MG63 (cell line): Measurements from ENCODE around the gene STAG3. TPM values are rescaled to one million over a fixed set of nuclear protein-coding genes. Genes with fewer than 3 reads are reported as not detected.
"Not testable (repeated sequence)": the region's sequence is repeated elsewhere in the genome, so short reads cannot be mapped to it uniquely, and the experiment has no call there.

Experiments
- DNase-seq: peaks from one replicate; pipeline ENCODE4 v3.0.0-alpha.2; 2020
- H3K27me3 ChIP-seq: fragments of 250-450 bp; sonication (Bioruptor Pico); 2 replicates; pipeline ENCODE4 v1.5.1; 2020; ENCODE audit warnings: mild to moderate bottlenecking, moderate library complexity
- H3K36me3 ChIP-seq: fragments of 250-450 bp; sonication (Bioruptor Pico); 2 replicates; pipeline ENCODE4 v1.5.1; 2020; ENCODE audit warnings: mild to moderate bottlenecking, moderate library complexity
- H3K4me3 ChIP-seq: fragments of 250-450 bp; sonication (Bioruptor Pico); 2 replicates; pipeline ENCODE4 v1.5.1; 2020; ENCODE audit warnings: mild to moderate bottlenecking, moderate library complexity
- H3K9me3 ChIP-seq: fragments of 250-450 bp; sonication (Bioruptor Pico); 2 replicates; pipeline ENCODE4 v1.5.1; 2020; ENCODE audit warnings: mild to moderate bottlenecking, moderate library complexity
- total RNA-seq: library from RNA; depleted of rRNA; stranded (reverse); fragments of >200 nt; shearing (Covaris generic); gene quantifications from 2 replicates; pipeline ENCODE4 v1.2.3, GENCODE V29; 2014; ENCODE audit warnings: low replicate concordance; rRNA removed

Gene STAG3, protein sequence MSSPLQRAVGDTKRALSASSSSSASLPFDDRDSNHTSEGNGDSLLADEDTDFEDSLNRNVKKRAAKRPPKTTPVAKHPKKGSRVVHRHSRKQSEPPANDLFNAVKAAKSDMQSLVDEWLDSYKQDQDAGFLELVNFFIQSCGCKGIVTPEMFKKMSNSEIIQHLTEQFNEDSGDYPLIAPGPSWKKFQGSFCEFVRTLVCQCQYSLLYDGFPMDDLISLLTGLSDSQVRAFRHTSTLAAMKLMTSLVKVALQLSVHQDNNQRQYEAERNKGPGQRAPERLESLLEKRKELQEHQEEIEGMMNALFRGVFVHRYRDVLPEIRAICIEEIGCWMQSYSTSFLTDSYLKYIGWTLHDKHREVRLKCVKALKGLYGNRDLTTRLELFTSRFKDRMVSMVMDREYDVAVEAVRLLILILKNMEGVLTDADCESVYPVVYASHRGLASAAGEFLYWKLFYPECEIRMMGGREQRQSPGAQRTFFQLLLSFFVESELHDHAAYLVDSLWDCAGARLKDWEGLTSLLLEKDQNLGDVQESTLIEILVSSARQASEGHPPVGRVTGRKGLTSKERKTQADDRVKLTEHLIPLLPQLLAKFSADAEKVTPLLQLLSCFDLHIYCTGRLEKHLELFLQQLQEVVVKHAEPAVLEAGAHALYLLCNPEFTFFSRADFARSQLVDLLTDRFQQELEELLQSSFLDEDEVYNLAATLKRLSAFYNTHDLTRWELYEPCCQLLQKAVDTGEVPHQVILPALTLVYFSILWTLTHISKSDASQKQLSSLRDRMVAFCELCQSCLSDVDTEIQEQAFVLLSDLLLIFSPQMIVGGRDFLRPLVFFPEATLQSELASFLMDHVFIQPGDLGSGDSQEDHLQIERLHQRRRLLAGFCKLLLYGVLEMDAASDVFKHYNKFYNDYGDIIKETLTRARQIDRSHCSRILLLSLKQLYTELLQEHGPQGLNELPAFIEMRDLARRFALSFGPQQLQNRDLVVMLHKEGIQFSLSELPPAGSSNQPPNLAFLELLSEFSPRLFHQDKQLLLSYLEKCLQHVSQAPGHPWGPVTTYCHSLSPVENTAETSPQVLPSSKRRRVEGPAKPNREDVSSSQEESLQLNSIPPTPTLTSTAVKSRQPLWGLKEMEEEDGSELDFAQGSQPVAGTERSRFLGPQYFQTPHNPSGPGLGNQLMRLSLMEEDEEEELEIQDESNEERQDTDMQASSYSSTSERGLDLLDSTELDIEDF
- total RNA-seq, result 0.13 TPM in 1 of 2 replicates, not detected in the other

GRCh38 chr7:100177045-100178001 is at the start of gene STAG3, which contains the start of gene GPC2:
Gene STAG3 (plus strand): TSS chr7:100177918. CDS start chr7:100180557, 2,639 bp downstream.
Gene GPC2 (minus strand): TSS chr7:100177381. CDS start chr7:100177199, 182 bp downstream.
- DNase-seq, result peak; percentile 87
- H3K36me3 ChIP-seq, result no peaks in the 10 kb centered on the region
- H3K4me3 ChIP-seq, result peak within 1 kb of the TSS; percentile 52
- H3K9me3 ChIP-seq, result no peaks in the 10 kb centered on the region
- H3K27me3 ChIP-seq, result no peaks in the 10 kb centered on the region

DNA sequence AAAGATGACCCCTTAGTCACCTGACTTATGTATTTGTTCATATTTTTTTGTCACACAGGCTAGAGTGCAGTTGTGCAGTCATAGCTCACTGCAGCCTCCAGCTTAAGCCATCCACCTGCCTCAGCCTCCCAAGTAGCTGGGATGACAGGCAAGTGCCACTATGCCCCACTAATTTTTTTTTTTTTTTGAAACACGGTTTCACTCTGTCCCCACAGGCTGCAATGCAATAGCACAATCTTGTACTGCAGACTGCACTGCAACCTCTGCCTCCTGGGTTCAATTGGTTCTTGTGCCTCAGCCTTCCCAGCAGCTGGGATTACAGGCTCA is 49.1 kb upstream of the STAG3 start:
- Histone ChIP-seq H3K9me3 (no peaks in the 10 kb centered on the region), H3K27me3 (no peaks in the 10 kb centered on the region)

DNA sequence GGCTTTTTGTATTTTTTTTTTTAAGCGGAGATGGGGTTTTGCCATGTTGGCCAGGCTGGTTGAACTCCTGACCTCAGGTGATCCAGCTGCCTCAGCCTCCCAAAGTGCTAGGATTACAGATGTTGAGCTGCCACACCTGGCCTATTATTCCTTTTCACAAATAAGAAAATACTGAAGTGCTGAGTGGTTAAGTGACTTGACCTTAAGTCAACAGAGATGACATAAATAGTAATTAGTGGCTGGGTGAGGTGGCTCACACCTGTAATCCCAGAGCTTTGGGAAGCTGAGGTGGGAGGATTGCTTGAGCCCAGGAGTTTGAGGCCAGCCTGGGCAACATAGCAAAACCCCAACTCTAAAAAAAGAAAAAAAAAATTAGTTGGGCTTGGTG is 47.5 kb upstream of the STAG3 start:
- not testable (repeated sequence) for H3K36me3 ChIP-seq, H3K4me3 ChIP-seq, H3K27me3 ChIP-seq, DNase-seq, H3K9me3 ChIP-seq

More for the DNA sequence above, 49.1 kb upstream of the STAG3 start:
- DNase-seq, result no peak
- no peak overlapping the region for H3K4me3 ChIP-seq
- no peaks in the 10 kb centered on the region; the same call in 1 of the 2 replicates for H3K36me3 ChIP-seq

- DNase-seq, result peak; percentile 39
- Histone ChIP-seq H3K4me3 (no peak overlapping the region), H3K9me3 (no peaks in the 10 kb centered on the region), H3K36me3 (no peaks in the 10 kb centered on the region), H3K27me3 (no peaks in the 10 kb centered on the region)
Observed at GRCh38 chr7:100130608-100131453, 46.9 kb upstream of the STAG3 start.

DNA sequence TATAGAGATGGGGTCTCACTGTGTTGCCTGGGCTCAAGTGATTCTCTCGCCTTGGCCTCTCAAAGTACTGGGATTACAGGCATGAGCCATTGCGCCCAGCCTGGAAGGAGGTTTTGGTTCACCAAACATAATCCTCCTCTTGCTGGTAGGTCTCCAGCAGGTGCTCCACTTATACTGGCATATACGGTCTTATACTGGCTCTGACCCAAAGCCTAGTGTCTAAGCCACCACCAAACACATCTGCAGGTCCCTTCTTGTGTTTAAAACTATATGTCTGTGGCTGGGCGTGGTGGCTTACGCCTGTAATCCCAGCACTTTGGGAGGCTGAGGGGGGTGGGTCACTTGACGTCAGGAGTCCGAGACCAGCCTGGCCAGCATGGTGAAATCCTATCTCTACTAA is 45.6 kb upstream of the STAG3 start:
- DNase-seq, result no peak
- Histone ChIP-seq H3K4me3 (no peak overlapping the region), H3K9me3 (no peaks in the 10 kb centered on the region), H3K36me3 (no peaks in the 10 kb centered on the region), H3K27me3 (no peaks in the 10 kb centered on the region)

DNA sequence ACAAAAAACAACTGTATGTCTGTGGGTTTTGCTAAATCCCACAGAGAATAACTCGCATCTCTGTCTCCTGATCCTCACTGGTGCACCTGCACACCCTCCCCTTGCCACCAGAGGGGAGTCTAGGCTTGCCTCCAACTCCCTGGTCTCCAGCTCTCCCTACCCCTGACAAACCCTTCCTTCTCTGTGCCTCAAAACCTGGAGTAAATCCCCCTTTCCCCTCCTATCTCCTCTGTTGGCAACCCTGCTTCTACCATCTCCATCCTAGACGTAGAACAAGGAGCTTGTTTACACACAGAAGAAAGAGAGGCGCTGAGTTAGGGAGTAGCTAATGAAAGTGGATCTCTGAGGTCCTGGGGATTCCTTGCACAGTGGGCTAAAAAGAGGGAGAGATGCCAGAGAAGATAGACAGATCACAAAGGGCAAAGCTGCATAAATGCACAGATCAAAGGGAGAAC is 45.0 kb upstream of the STAG3 start:
- no peaks in the 10 kb centered on the region for H3K36me3 ChIP-seq
- H3K27me3 ChIP-seq, result no peaks in the 10 kb centered on the region
- peak; percentile 29 for DNase-seq
- no peak overlapping the region for H3K4me3 ChIP-seq
- H3K9me3 ChIP-seq, result no peaks in the 10 kb centered on the region

GRCh38 chr7:100137851-100138760 is 39.6 kb upstream of the STAG3 start:
- no peak overlapping the region for H3K4me3 ChIP-seq

GRCh38 chr7:100141555-100141949 is 36.2 kb upstream of the STAG3 start:
- Histone ChIP-seq H3K36me3 (no peaks in the 10 kb centered on the region), H3K4me3 (no peak overlapping the region), H3K27me3 (no peaks in the 10 kb centered on the region), H3K9me3 (no peaks in the 10 kb centered on the region)
- no peak for DNase-seq

More at GRCh38 chr7:100137851-100138760, 39.6 kb upstream of the STAG3 start:
- Histone ChIP-seq H3K36me3 (no peaks in the 10 kb centered on the region), H3K27me3 (no peaks in the 10 kb centered on the region), H3K9me3 (no peaks in the 10 kb centered on the region)
- no peak for DNase-seq

GRCh38 chr7:100142461-100142860 is 35.3 kb upstream of the STAG3 start:
- no peaks in the 10 kb centered on the region for H3K9me3 ChIP-seq
- DNase-seq, result no peak
- H3K27me3 ChIP-seq, result no peaks in the 10 kb centered on the region
- H3K36me3 ChIP-seq, result no peaks in the 10 kb centered on the region
- H3K4me3 ChIP-seq, result no peak overlapping the region

- not testable (repeated sequence) for H3K9me3 ChIP-seq, H3K36me3 ChIP-seq, DNase-seq, H3K4me3 ChIP-seq, H3K27me3 ChIP-seq
Observed at GRCh38 chr7:100146350-100146749, 31.4 kb upstream of the STAG3 start.

GRCh38 chr7:100147278-100147677 is 30.4 kb upstream of the STAG3 start:
- H3K9me3 ChIP-seq, result no peaks in the 10 kb centered on the region

GRCh38 chr7:100148225-100148558 is 29.5 kb upstream of the STAG3 start:
- H3K36me3 ChIP-seq, result no peaks in the 10 kb centered on the region
- peak overlapping the region; percentile 89 for H3K4me3 ChIP-seq
- no peaks in the 10 kb centered on the region for H3K27me3 ChIP-seq
- no peaks in the 10 kb centered on the region for H3K9me3 ChIP-seq
- no peak for DNase-seq

More at GRCh38 chr7:100147278-100147677, 30.4 kb upstream of the STAG3 start:
- no peaks in the 10 kb centered on the region for H3K36me3 ChIP-seq
- DNase-seq, result no peak
- no peaks in the 10 kb centered on the region for H3K27me3 ChIP-seq
- H3K4me3 ChIP-seq, result no peak overlapping the region

- no peaks in the 10 kb centered on the region for H3K36me3 ChIP-seq
- H3K9me3 ChIP-seq, result no peaks in the 10 kb centered on the region
- H3K27me3 ChIP-seq, result no peaks in the 10 kb centered on the region
Observed at GRCh38 chr7:100148559-100149328, 29.0 kb upstream of the STAG3 start, which contains the start of gene LAMTOR4. Gene LAMTOR4 (plus strand): TSS chr7:100148918. CDS start chr7:100148973, 55 bp downstream.

More at GRCh38 chr7:100148559-100149328, 29.0 kb upstream of the STAG3 start, which contains the start of gene LAMTOR4:
- peak; percentile 97 for DNase-seq
- peak within 1 kb of the TSS; percentile 89 for H3K4me3 ChIP-seq
